Measurements from ENCODE around the gene GPR25. TPM values are rescaled to one million over a fixed set of nuclear protein-coding genes. Genes with fewer than 3 reads are reported as not detected.
A peak's percentile ranks its signal among the peaks of the same experiment; 100 is the strongest.

Gene GPR25
- total RNA-seq, 4 donors from 2014 or later, result 0.24 TPM; not detected in 3

DNA sequence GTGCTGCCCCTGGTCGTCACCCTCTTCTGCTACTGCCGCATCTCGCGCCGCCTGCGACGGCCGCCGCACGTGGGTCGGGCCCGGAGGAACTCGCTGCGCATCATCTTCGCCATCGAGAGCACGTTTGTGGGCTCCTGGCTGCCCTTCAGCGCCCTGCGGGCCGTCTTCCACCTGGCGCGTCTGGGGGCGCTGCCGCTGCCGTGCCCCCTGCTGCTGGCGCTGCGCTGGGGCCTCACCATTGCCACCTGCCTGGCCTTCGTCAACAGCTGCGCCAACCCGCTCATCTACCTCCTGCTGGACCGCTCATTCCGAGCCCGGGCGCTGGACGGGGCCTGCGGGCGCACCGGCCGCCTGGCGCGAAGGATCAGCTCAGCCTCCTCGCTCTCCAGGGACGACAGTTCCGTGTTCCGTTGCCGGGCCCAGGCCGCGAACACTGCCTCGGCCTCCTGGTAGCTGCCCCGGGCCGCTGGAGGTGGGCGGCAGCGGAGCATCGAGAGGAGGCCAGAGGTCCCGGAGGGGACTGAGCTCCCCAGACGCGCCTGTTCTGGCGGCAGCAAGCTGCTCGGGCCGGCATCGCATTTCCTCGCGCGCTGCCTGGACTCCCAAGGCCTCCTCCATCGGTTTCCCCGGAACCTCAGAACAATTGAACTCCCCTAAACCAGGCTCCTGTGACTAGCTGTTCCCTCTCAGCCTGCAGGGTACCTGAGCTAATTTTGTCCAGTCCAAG, 1.1 kb downstream of the GPR25 start:
- Histone ChIP-seq H3K4me1 (peaks cover 4 to 7% of the 10 kb centered on the region in 2 donors), H3K27ac (no peak overlapping the region), H3K27me3 (peaks cover 31 to 43% (median 32%) of the 10 kb centered on the region in 3 donors), H3K9me3 (no peaks in the 10 kb centered on the region), H3K4me3 (peak overlapping the region; percentile 8 to 43 (median 34)), H3K36me3 (no peaks in the 10 kb centered on the region)
- intact Hi-C loops (cut with DNase I; ENCODE audit: low total_unique reads), result no loop called here
- TF ChIP-seq POLR2A (IDR thresholded peaks at IDR 0.05), result no peak
- TF ChIP-seq, protein P1, sequence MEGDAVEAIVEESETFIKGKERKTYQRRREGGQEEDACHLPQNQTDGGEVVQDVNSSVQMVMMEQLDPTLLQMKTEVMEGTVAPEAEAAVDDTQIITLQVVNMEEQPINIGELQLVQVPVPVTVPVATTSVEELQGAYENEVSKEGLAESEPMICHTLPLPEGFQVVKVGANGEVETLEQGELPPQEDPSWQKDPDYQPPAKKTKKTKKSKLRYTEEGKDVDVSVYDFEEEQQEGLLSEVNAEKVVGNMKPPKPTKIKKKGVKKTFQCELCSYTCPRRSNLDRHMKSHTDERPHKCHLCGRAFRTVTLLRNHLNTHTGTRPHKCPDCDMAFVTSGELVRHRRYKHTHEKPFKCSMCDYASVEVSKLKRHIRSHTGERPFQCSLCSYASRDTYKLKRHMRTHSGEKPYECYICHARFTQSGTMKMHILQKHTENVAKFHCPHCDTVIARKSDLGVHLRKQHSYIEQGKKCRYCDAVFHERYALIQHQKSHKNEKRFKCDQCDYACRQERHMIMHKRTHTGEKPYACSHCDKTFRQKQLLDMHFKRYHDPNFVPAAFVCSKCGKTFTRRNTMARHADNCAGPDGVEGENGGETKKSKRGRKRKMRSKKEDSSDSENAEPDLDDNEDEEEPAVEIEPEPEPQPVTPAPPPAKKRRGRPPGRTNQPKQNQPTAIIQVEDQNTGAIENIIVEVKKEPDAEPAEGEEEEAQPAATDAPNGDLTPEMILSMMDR (IDR thresholded peaks at IDR 0.05 in 4 of 5, conservative IDR thresholded peaks at IDR 0.05 in 1 of 5), result no peak
- in situ Hi-C loops (cut with MboI; ENCODE audit: low sequenced_read_pairs in 4 of 4), result no loop called here
- ATAC-seq, result no peak
- no peak for DNase-seq

DNA sequence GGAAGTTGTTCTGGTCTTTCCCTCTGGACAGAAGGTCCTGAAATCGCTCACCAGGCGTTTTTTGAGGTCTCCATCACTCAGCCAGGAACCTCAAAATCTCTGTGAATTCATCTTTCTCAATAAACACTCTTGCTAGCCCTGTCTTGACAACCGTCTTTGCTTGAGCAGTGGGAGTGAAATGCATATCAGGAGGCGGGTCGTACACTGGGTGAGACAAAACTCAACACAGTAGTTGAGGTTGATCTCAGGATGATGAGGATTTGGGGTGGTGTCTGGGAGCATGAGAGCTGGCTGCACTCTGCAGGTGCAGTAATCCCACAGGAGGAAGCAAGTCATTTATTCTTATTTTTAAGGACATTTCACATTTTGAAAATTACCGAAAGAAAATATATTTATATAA, 1.9 kb downstream of the GPR25 start:
- Histone ChIP-seq H3K4me1 (peaks cover 4 to 7% of the 10 kb centered on the region in 2 donors), H3K27ac (no peak overlapping the region), H3K4me3 (no peak overlapping the region), H3K36me3 (no peaks in the 10 kb centered on the region), H3K27me3 (peaks cover 31 to 43% (median 32%) of the 10 kb centered on the region in 3 donors), H3K9me3 (no peaks in the 10 kb centered on the region)
- ATAC-seq, result no peak
- in situ Hi-C loops (cut with MboI; ENCODE audit: low sequenced_read_pairs in 4 of 4), result no loop called here
- TF ChIP-seq POLR2A (IDR thresholded peaks at IDR 0.05), result no peak
- TF ChIP-seq, protein P1 (IDR thresholded peaks at IDR 0.05 in 4 of 5, conservative IDR thresholded peaks at IDR 0.05 in 1 of 5), result no peak
- intact Hi-C loops (cut with DNase I; ENCODE audit: low total_unique reads), result no loop called here
- DNase-seq, result no peak

DNA sequence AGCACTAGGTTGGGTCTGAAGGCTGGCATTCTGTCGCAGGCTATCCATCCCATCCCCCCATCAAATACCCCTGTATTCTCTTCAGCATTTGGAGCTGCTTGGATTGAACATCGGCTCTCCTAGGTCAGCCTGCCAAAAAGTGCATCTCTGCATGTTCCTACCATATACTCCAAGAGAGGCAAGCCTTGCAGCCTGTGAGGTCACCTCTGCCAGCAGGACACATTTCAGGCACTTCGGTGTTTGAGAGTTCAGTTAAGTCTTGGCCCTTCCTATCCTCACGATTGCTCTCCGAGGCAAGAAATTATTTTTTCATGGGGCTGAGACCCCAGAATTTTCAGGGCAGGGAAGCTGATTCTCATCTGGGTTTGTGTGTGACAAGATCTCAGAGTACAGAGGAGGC, 2.6 kb downstream of the GPR25 start:
- no peaks in the 10 kb centered on the region for H3K36me3 ChIP-seq
- H3K27ac ChIP-seq, result no peak overlapping the region
- peaks cover 31 to 43% (median 32%) of the 10 kb centered on the region in 3 donors for H3K27me3 ChIP-seq
- TF ChIP-seq POLR2A (IDR thresholded peaks at IDR 0.05), result no peak
- TF ChIP-seq, protein P1 (IDR thresholded peaks at IDR 0.05 in 4 of 5, conservative IDR thresholded peaks at IDR 0.05 in 1 of 5), result no peak
- DNase-seq (no peak), ATAC-seq (no peak)
- no peaks in the 10 kb centered on the region for H3K9me3 ChIP-seq
- no peak overlapping the region for H3K4me3 ChIP-seq
- in situ Hi-C loops (cut with MboI; ENCODE audit: low sequenced_read_pairs in 4 of 4), result no loop called here
- intact Hi-C loops (cut with DNase I; ENCODE audit: low total_unique reads), result no loop called here
- H3K4me1 ChIP-seq, result peaks cover 4 to 7% of the 10 kb centered on the region in 2 donors

DNA sequence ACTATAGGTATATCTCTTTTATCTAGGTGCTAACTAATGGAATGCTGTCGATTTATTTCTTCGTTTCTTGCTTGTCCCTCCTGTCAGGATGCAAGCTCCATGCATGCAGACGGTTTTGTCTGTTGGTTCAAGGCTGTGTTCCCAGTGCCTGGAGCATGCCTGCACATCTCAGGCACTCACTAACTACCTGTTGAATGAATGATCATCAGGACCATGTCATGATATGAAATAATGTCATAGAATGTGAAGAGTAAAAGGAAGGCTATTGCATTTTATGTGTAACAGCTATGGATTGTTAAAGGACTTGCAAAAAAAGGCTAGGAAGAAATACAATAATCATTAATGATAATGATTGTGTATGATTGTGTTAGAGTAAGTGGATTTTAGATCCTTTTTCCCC, 4.2 kb downstream of the GPR25 start:
- Histone ChIP-seq H3K4me1 (peaks cover 4 to 7% of the 10 kb centered on the region in 2 donors), H3K4me3 (no peak overlapping the region), H3K9me3 (no peaks in the 10 kb centered on the region), H3K27ac (no peak overlapping the region), H3K36me3 (no peaks in the 10 kb centered on the region), H3K27me3 (peaks cover 22 to 36% (median 22%) of the 10 kb centered on the region in 3 donors)
- intact Hi-C loops (cut with DNase I; ENCODE audit: low total_unique reads) (no loop called here), in situ Hi-C loops (cut with MboI; ENCODE audit: low sequenced_read_pairs in 4 of 4) (no loop called here)
- DNase-seq (no peak), ATAC-seq (no peak)
- TF ChIP-seq POLR2A (IDR thresholded peaks at IDR 0.05), result no peak

DNA sequence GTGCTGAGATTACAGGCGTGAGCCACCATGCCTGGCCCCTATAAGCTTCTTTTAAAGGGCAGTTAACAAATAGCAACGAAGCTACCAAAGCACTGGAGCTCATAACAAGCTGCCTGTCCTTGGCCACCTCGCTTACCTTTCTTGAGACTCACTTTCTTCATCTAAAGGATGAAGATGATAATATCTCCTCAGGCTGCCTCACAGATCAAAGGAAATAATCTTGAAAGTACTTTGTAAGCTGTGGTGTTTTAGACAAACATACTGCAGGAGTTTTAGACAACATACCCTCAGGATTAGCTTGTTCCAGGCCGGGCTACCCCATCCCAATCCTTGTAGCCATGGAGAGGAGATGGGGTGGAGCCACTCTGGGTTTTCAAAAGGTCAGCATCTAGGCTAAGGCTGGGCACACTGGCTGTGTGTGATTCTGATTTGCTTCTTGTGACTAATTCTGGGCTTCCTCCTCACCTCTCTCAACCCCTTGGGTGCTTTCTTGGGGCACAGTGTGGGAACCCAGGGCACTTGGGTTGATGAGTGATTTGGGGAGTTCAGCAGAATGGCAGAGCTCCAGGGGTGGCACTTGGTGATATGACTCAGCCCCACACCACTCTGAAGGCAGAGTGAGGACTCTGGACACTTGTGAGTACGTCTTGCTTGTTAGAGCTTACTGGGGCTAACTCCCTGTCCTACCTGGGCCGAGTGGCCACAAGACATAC, 5.2 kb downstream of the GPR25 start:
- DNase-seq, result no peak
- H3K9me3 ChIP-seq, result no peaks in the 10 kb centered on the region
- H3K4me3 ChIP-seq, result no peak overlapping the region
- ATAC-seq, result no peak
- H3K4me1 ChIP-seq, result peaks cover 3 to 7% of the 10 kb centered on the region in 2 donors
- in situ Hi-C loops (cut with MboI; ENCODE audit: low sequenced_read_pairs in 4 of 4), result no loop called here
- intact Hi-C loops (cut with DNase I; ENCODE audit: low total_unique reads), result no loop called here
- TF ChIP-seq, protein P1 (IDR thresholded peaks at IDR 0.05 in 4 of 5, conservative IDR thresholded peaks at IDR 0.05 in 1 of 5), result no peak
- TF ChIP-seq POLR2A (IDR thresholded peaks at IDR 0.05), result no peak
- no peak overlapping the region for H3K27ac ChIP-seq
- H3K36me3 ChIP-seq, result no peaks in the 10 kb centered on the region
- H3K27me3 ChIP-seq, result peaks cover 14 to 26% (median 17%) of the 10 kb centered on the region in 3 donors

All from gastrocnemius medialis (tissue), 4 donors.